HG02759 (cell line): ENCODE measurements around the gene HCFC2.

Experiments used
- ATAC-seq: cut with Tn5 transposase; IDR thresholded peaks from one replicate; pipeline ENCODE4 v1.9.1; 2021; ENCODE audit warnings: mild to moderate bottlenecking, moderate library complexity; ENCODE audit not compliant: unreplicated experiment

The HCFC2 gene

GRCh38 chr12:104056419-104056972 is 7.8 kb upstream of the HCFC2 start:
- ATAC-seq: no peak

- ATAC-seq: no peak
Observed at GRCh38 chr12:104057771-104058197, 6.5 kb upstream of the HCFC2 start.

GRCh38 chr12:104058802-104059201 is 5.5 kb upstream of the HCFC2 start:
- no peak for ATAC-seq

- no peak for ATAC-seq
Observed at GRCh38 chr12:104059963-104060362, 4.4 kb upstream of the HCFC2 start.

- no peak for ATAC-seq
Observed at GRCh38 chr12:104060791-104061190, 3.5 kb upstream of the HCFC2 start.

GRCh38 chr12:104063712-104064030 is 660 bp upstream of the HCFC2 start:
- ATAC-seq: peak; percentile 22

- ATAC-seq: no peak
Observed at GRCh38 chr12:104064842-104065427, 604 bp downstream of the HCFC2 start.

- ATAC-seq: no peak
Observed at GRCh38 chr12:104072099-104072498, 7.8 kb downstream of the HCFC2 start.

- no peak for ATAC-seq
Observed at GRCh38 chr12:104073699-104074098, 9.4 kb downstream of the HCFC2 start.

GRCh38 chr12:104079024-104079423 is 14.7 kb downstream of the HCFC2 start:
- ATAC-seq: no peak

GRCh38 chr12:104080764-104081163 is 16.4 kb downstream of the HCFC2 start:
- ATAC-seq: no peak

GRCh38 chr12:104083769-104084475 is 19.6 kb downstream of the HCFC2 start:
- peak; percentile 82 for ATAC-seq

- ATAC-seq: no peak
Observed at GRCh38 chr12:104090685-104091084, 26.4 kb downstream of the HCFC2 start.

- ATAC-seq: no peak
Observed at GRCh38 chr12:104091136-104091535, 26.8 kb downstream of the HCFC2 start.

GRCh38 chr12:104094284-104094683 is 30.0 kb downstream of the HCFC2 start:
- no peak for ATAC-seq

- no peak for ATAC-seq
Observed at GRCh38 chr12:104095289-104095688, 31.0 kb downstream of the HCFC2 start.

- no peak for ATAC-seq
Observed at GRCh38 chr12:104097954-104098353, 33.6 kb downstream of the HCFC2 start.

- no peak for ATAC-seq
Observed at GRCh38 chr12:104105461-104105860, 41.1 kb downstream of the HCFC2 start.

- ATAC-seq: no peak
Observed at GRCh38 chr12:104106965-104107364, 42.6 kb downstream of the HCFC2 start.

GRCh38 chr12:104108755-104109445 is 44.6 kb downstream of the HCFC2 start:
- ATAC-seq: no peak

GRCh38 chr12:104109446-104110271 is 45.3 kb downstream of the HCFC2 start:
- ATAC-seq: no peak
